HUES6 (cell line): ENCODE data around the gene RALBP1.
A peak's percentile ranks its signal among the peaks of the same experiment; 100 is the strongest.
"Not testable (repeated sequence)": the region's sequence is repeated elsewhere in the genome, so short reads cannot be mapped to it uniquely, and the experiment has no call there.

ENCODE experiments used
- H3K27ac ChIP-seq: 2 replicates; pipeline ENCODE4 v1.7.0; 2013; ENCODE audit warnings: low read depth, mild to moderate bottlenecking, low read length, inconsistent platforms
- H3K27me3 ChIP-seq: 2 replicates; pipeline ENCODE4 v1.6.1; 2013; ENCODE audit warnings: low read length; ENCODE audit not compliant: control insufficient read depth, insufficient read depth
- H3K36me3 ChIP-seq: 2 replicates; pipeline ENCODE4 v1.6.1; 2013; ENCODE audit warnings: low read length; ENCODE audit not compliant: control insufficient read depth, insufficient read depth
- H3K4me1 ChIP-seq: 2 replicates; pipeline ENCODE4 v1.6.1; 2013; ENCODE audit warnings: low read length; ENCODE audit not compliant: control insufficient read depth, insufficient read depth
- H3K4me3 ChIP-seq: 2 replicates; pipeline ENCODE4 v1.5.1; 2013; ENCODE audit warnings: low read depth, low read length
- H3K9ac ChIP-seq: one replicate; pipeline ENCODE4 v1.6.1; 2013; ENCODE audit warnings: mild to moderate bottlenecking, low read length
- H3K9me3 ChIP-seq: 2 replicates; pipeline ENCODE4 v1.6.1; 2013; ENCODE audit warnings: low read depth, low read length; ENCODE audit not compliant: control insufficient read depth, insufficient read depth

The RALBP1 gene

GRCh38 chr18:9436206-9436929, 38.9 kb upstream of the RALBP1 start:
- peaks cover 16% of the 10 kb centered on the region for H3K4me1 ChIP-seq
- H3K36me3 ChIP-seq, result no peaks in the 10 kb centered on the region
- no peaks in the 10 kb centered on the region for H3K27me3 ChIP-seq
- H3K9me3 ChIP-seq, result peaks cover 2% of the 10 kb centered on the region; the same call in 1 of the 2 replicates
- H3K9ac ChIP-seq, result no peak overlapping the region
- H3K4me3 ChIP-seq, result no peak overlapping the region
- peak overlapping the region; percentile 8; the same call in 1 of the 2 replicates for H3K27ac ChIP-seq

DNA sequence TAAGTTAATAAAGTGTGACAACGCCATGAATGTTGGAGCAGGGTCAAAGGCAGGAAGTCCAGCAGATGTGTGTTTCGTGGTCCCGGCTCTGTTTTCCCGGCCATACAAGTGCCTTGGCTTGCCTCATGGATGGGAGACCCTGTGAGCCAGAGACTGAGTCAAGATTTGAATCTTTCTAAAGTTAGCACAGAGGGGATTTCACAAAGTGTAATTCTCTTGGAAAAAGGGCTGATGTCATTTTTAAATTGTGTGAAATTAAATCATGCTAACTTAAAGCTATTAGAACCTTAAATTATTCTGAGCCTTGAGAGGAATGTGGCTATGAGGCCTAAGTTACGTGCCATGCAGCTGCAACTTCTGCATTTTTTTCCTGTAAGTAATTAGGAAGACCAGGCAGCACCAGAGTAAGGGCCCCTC, 38.3 kb upstream of the RALBP1 start:
- Histone ChIP-seq H3K36me3 (no peaks in the 10 kb centered on the region), H3K9me3 (no peaks in the 10 kb centered on the region), H3K27me3 (no peaks in the 10 kb centered on the region), H3K27ac (peak overlapping the region; percentile 8; the same call in 1 of the 2 replicates), H3K9ac (no peak overlapping the region), H3K4me3 (no peak overlapping the region), H3K4me1 (peaks cover 16% of the 10 kb centered on the region)

DNA sequence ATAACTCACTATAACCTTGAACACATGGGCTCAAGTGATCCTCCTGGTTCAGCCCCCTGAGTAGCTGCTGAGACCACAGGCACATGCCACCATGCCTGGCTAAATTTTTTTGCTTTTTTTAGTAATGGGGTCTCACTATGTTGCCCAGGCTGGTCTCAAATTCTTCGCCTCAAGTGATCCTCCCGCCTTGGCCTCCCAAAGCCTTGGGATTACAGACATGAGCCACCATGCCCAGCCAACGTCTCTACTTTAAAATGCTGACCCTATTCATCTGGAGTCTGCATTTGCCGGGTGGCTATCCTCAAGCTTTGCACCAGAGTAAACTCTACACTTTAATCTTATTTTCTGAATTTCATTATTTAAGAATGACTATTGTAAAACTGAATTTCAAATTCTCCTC, 37.6 kb upstream of the RALBP1 start:
- H3K9me3 ChIP-seq, result no peaks in the 10 kb centered on the region
- no peaks in the 10 kb centered on the region for H3K36me3 ChIP-seq
- peaks cover 16% of the 10 kb centered on the region for H3K4me1 ChIP-seq
- no peaks in the 10 kb centered on the region for H3K27me3 ChIP-seq
- no peak overlapping the region for H3K27ac ChIP-seq
- H3K4me3 ChIP-seq, result no peak overlapping the region
- H3K9ac ChIP-seq, result no peak overlapping the region

GRCh38 chr18:9441061-9441460, 34.3 kb upstream of the RALBP1 start:
- Histone ChIP-seq H3K4me1 (peaks cover 6% of the 10 kb centered on the region), H3K36me3 (no peaks in the 10 kb centered on the region), H3K27ac (no peak overlapping the region), H3K9ac (no peak overlapping the region), H3K9me3 (0 out of 2 replicates have a peak, but pooled peaks cover under 1% of the 10 kb centered on the region), H3K27me3 (no peaks in the 10 kb centered on the region), H3K4me3 (no peak overlapping the region)

DNA sequence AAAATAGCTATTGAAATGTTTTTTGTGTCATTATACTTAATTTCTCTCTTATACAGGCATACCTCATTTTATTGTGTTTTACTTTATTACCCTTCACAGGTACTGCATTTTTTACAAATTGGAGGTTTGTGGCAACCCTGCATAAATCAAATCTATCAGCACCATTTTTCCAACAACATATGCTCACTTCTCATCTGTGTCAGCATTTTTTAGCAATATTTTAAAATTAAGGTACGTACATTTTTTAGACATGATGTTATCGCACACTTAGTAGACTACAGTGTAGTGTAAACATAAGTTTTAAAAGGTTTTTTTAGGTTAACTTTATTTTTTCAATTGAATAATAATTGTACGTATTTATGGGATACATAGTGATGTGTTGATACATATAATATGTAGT, 30.8 kb upstream of the RALBP1 start:
- no peaks in the 10 kb centered on the region for H3K27me3 ChIP-seq

GRCh38 chr18:9446839-9447238, 28.5 kb upstream of the RALBP1 start:
- no peaks in the 10 kb centered on the region for H3K4me1 ChIP-seq
- peaks cover 22% of the 10 kb centered on the region for H3K9me3 ChIP-seq
- H3K27me3 ChIP-seq, result no peaks in the 10 kb centered on the region
- H3K9ac ChIP-seq, result no peak overlapping the region
- H3K4me3 ChIP-seq, result no peak overlapping the region
- no peak overlapping the region for H3K27ac ChIP-seq
- no peaks in the 10 kb centered on the region for H3K36me3 ChIP-seq

More for the DNA sequence above, 30.8 kb upstream of the RALBP1 start:
- Histone ChIP-seq H3K27ac (no peak overlapping the region), H3K4me3 (no peak overlapping the region), H3K9me3 (peaks cover 22% of the 10 kb centered on the region), H3K4me1 (no peaks in the 10 kb centered on the region), H3K9ac (no peak overlapping the region), H3K36me3 (no peaks in the 10 kb centered on the region)

GRCh38 chr18:9447334-9447733, 28.0 kb upstream of the RALBP1 start:
- Histone ChIP-seq H3K27me3 (no peaks in the 10 kb centered on the region), H3K4me1 (no peaks in the 10 kb centered on the region), H3K9me3 (peaks cover 22% of the 10 kb centered on the region), H3K9ac (no peak overlapping the region), H3K36me3 (no peaks in the 10 kb centered on the region), H3K4me3 (no peak overlapping the region), H3K27ac (no peak overlapping the region)

DNA sequence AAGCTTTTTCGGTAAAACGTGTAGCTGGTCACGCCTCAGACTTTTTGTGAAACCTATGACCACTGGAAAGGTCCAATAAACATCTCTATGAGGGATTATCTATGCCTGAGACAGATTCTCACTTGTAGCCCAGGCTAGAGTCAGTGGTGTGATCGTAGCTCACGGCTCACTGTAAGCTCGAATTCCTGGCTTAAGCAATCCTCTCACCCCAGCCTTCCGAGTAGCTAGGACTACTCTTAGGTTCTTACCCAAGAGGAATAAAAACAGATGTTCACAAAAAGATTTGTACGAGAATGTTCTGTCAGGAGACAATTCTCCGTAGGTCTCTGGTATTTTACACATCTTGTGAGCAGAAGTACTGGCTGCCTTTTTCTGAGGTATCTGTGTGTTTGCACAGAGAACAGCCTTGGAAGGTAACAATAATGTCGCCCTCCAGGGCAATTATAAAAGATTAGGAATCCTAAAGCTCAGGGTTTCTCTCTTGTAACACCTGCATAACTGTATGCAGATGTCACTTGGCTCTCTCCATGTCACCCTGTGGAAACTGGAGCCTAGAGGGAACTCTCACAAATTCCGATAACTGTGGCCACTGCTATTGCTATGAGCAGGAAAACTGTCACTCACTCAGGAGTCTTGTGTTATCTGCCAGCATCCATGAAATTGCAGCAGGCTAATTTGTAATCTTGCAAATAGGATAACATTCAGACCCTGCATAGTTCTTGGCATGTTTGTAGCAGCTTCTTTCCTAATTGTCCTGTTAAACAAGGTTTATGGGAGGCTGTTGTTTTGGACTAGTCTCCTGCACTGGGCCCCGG, 25.5 kb upstream of the RALBP1 start:
- peaks cover 5% of the 10 kb centered on the region; the same call in 1 of the 2 replicates for H3K4me1 ChIP-seq
- no peak overlapping the region for H3K27ac ChIP-seq
- no peak overlapping the region for H3K9ac ChIP-seq
- H3K27me3 ChIP-seq, result no peaks in the 10 kb centered on the region
- no peaks in the 10 kb centered on the region for H3K36me3 ChIP-seq
- no peak overlapping the region for H3K4me3 ChIP-seq
- H3K9me3 ChIP-seq, result peaks cover 22% of the 10 kb centered on the region

DNA sequence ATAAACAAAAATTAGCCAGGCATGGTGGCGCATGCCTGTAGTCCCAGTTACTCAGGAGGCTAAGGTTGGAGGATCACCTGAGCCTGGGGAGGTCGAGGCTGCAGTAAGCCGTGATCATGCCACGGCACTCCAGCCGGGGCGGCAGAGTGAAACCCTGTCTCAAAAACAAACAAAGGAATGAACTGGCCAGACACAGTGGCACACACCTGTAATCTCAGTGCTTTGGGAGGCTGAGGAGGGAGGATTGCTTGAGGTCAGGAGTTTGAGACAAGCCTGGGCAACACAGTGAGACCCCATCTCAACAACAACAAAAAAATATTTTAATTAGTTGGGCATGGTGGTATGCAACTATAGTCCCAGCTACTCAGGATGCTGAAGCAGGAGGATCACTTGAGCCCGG, 24.4 kb upstream of the RALBP1 start:
- not testable (repeated sequence) for H3K9ac ChIP-seq, H3K27ac ChIP-seq, H3K36me3 ChIP-seq, H3K4me3 ChIP-seq, H3K27me3 ChIP-seq, H3K4me1 ChIP-seq
- peaks cover 28% of the 10 kb centered on the region for H3K9me3 ChIP-seq

- H3K4me3 ChIP-seq, result no peak overlapping the region
- H3K9ac ChIP-seq, result no peak overlapping the region
- H3K36me3 ChIP-seq, result no peaks in the 10 kb centered on the region
- H3K27ac ChIP-seq, result no peak overlapping the region
- H3K27me3 ChIP-seq, result no peaks in the 10 kb centered on the region
- peaks cover 15% of the 10 kb centered on the region; the same call in 1 of the 2 replicates for H3K9me3 ChIP-seq
- H3K4me1 ChIP-seq, result peaks cover 5% of the 10 kb centered on the region; the same call in 1 of the 2 replicates
Measured at GRCh38 chr18:9453283-9453682, 22.0 kb upstream of the RALBP1 start.

- Histone ChIP-seq H3K9me3 (peaks cover 12% of the 10 kb centered on the region; the same call in 1 of the 2 replicates), H3K36me3 (no peaks in the 10 kb centered on the region), H3K4me1 (peaks cover 5% of the 10 kb centered on the region; the same call in 1 of the 2 replicates), H3K27ac (no peak overlapping the region), H3K9ac (no peak overlapping the region), H3K27me3 (no peaks in the 10 kb centered on the region), H3K4me3 (no peak overlapping the region)
Measured at GRCh38 chr18:9454061-9454703, 21.1 kb upstream of the RALBP1 start.
